Nephron (organoid): Measurements from ENCODE around the gene HSDL2.
A peak's percentile ranks its signal among the peaks of the same experiment; 100 is the strongest.

Source experiments
- H3K27ac Mint-ChIP-seq, 3 experiments: 2 replicates each; pipeline ENCODE4 v1.8.0; 2020; ENCODE audit warnings: mixed read lengths in 3 of 3, mild to moderate bottlenecking in 2 of 3, moderate library complexity in 1 of 3
- H3K27me3 Mint-ChIP-seq: 2 replicates; pipeline ENCODE4 v1.8.0; 2021; ENCODE audit warnings: low read depth, mild to moderate bottlenecking, moderate library complexity, mixed read lengths
- H3K36me3 Mint-ChIP-seq: 2 replicates; pipeline ENCODE4 v1.8.0; 2020; ENCODE audit warnings: low read depth, mixed read lengths
- H3K4me1 Mint-ChIP-seq: 2 replicates; pipeline ENCODE4 v1.8.0; 2020; ENCODE audit warnings: mixed read lengths
- H3K4me3 Mint-ChIP-seq, 3 experiments: 2 replicates each; pipeline ENCODE4 v1.8.0; 2020; ENCODE audit warnings: mild to moderate bottlenecking in 3 of 3, mixed read lengths in 3 of 3, moderate library complexity in 2 of 3
- H3K9me3 Mint-ChIP-seq: 2 replicates; pipeline ENCODE4 v1.8.0; 2020; ENCODE audit warnings: mixed read lengths
- CTCF ChIP-seq, 3 experiments: fragments of 200-600 bp; sonication (generic); IDR thresholded peaks; one replicate each; pipeline ENCODE4 v1.5.0; 2021; ENCODE audit warnings: antibody characterized with exemption in 3 of 3; ENCODE audit not compliant: unreplicated experiment in 3 of 3

The HSDL2 gene

GRCh38 chr9:112422417-112423148 is 42.7 kb downstream of the HSDL2 start:
- H3K36me3 Mint-ChIP-seq: peaks cover 33% of the 10 kb centered on the region
- no peak overlapping the region for H3K27ac Mint-ChIP-seq
- H3K9me3 Mint-ChIP-seq: no peaks in the 10 kb centered on the region
- no peaks in the 10 kb centered on the region for H3K4me1 Mint-ChIP-seq
- no peak overlapping the region for H3K4me3 Mint-ChIP-seq
- TF ChIP-seq CTCF (IDR thresholded peaks at IDR 0.05; ENCODE audit: unreplicated experiment in 3 of 3): no peak
- H3K27me3 Mint-ChIP-seq: no peaks in the 10 kb centered on the region

GRCh38 chr9:112430006-112430522 is 50.2 kb downstream of the HSDL2 start:
- Mint-ChIP-seq H3K27me3 (no peaks in the 10 kb centered on the region), H3K36me3 (peaks cover 38% of the 10 kb centered on the region), H3K9me3 (no peaks in the 10 kb centered on the region), H3K4me3 (no peak overlapping the region), H3K27ac (no peak overlapping the region), H3K4me1 (no peaks in the 10 kb centered on the region)
- TF ChIP-seq CTCF (IDR thresholded peaks at IDR 0.05; ENCODE audit: unreplicated experiment in 3 of 3): no peak

GRCh38 chr9:112433499-112434392 is 53.8 kb downstream of the HSDL2 start:
- peaks cover 37% of the 10 kb centered on the region for H3K36me3 Mint-ChIP-seq
- no peaks in the 10 kb centered on the region for H3K4me1 Mint-ChIP-seq
- no peak overlapping the region for H3K4me3 Mint-ChIP-seq
- no peak for TF ChIP-seq CTCF (IDR thresholded peaks at IDR 0.05; ENCODE audit: unreplicated experiment in 3 of 3)
- peak overlapping the region; percentile 29 to 63 (median 37) for H3K27ac Mint-ChIP-seq
- no peaks in the 10 kb centered on the region for H3K27me3 Mint-ChIP-seq
- no peaks in the 10 kb centered on the region for H3K9me3 Mint-ChIP-seq

GRCh38 chr9:112434487-112434886 is 54.6 kb downstream of the HSDL2 start:
- Mint-ChIP-seq H3K27me3 (no peaks in the 10 kb centered on the region), H3K4me1 (no peaks in the 10 kb centered on the region), H3K27ac (no peak overlapping the region), H3K9me3 (no peaks in the 10 kb centered on the region), H3K4me3 (no peak overlapping the region), H3K36me3 (peaks cover 32% of the 10 kb centered on the region)
- TF ChIP-seq CTCF (IDR thresholded peaks at IDR 0.05; ENCODE audit: unreplicated experiment in 3 of 3): no peak

- no peaks in the 10 kb centered on the region for H3K27me3 Mint-ChIP-seq
- no peak overlapping the region for H3K27ac Mint-ChIP-seq
- H3K4me3 Mint-ChIP-seq: no peak overlapping the region
- H3K36me3 Mint-ChIP-seq: peaks cover 34% of the 10 kb centered on the region
- H3K9me3 Mint-ChIP-seq: no peaks in the 10 kb centered on the region
- TF ChIP-seq CTCF (IDR thresholded peaks at IDR 0.05; ENCODE audit: unreplicated experiment in 3 of 3): no peak
- no peaks in the 10 kb centered on the region for H3K4me1 Mint-ChIP-seq
Measured at GRCh38 chr9:112437406-112437805, 57.5 kb downstream of the HSDL2 start.
